Spleen (tissue), 7 donors: ENCODE measurements around the gene RAB1B.
A peak's percentile ranks its signal among the peaks of the same experiment; 100 is the strongest.

Source experiments
- POLR2A ChIP-seq, 3 donors: fragments of 450-650 bp; IDR thresholded peaks; one replicate each; pipeline ENCODE4 v1.5.1; 2017; ENCODE audit warnings: antibody characterized with exemption in 3 of 3, mild to moderate bottlenecking in 1 of 3
- TF ChIP-seq, protein P1 (sequence below), 11 experiments: fragments of 200-600 bp in 7 of 11; fragments of 450-650 bp in 4 of 11; sonication (generic) in 4 of 11; IDR thresholded peaks in 8 of 11; conservative IDR thresholded peaks in 3 of 11; 1 replicate in 7 of 11; 2 replicates in 4 of 11; pipeline versions ENCODE4 v1.4.0 to v1.8.0; 2016 to 2021; ENCODE audit warnings: antibody characterized with exemption in 11 of 11, inconsistent platforms in 4 of 11, mild to moderate bottlenecking in 1 of 11
- donor health status: DM: no; HTN: no; CAD: no; lungs with moderate emphysema.
- donor health status: DM: no; HTN: no; CAD: no.
- donor health status: DM: no; HTN: no; CAD: no.

GRCh38 chr11:66258473-66258893 lies 10.0 kb upstream of the RAB1B start:
- TF ChIP-seq, protein P1, sequence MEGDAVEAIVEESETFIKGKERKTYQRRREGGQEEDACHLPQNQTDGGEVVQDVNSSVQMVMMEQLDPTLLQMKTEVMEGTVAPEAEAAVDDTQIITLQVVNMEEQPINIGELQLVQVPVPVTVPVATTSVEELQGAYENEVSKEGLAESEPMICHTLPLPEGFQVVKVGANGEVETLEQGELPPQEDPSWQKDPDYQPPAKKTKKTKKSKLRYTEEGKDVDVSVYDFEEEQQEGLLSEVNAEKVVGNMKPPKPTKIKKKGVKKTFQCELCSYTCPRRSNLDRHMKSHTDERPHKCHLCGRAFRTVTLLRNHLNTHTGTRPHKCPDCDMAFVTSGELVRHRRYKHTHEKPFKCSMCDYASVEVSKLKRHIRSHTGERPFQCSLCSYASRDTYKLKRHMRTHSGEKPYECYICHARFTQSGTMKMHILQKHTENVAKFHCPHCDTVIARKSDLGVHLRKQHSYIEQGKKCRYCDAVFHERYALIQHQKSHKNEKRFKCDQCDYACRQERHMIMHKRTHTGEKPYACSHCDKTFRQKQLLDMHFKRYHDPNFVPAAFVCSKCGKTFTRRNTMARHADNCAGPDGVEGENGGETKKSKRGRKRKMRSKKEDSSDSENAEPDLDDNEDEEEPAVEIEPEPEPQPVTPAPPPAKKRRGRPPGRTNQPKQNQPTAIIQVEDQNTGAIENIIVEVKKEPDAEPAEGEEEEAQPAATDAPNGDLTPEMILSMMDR (IDR thresholded peaks at IDR 0.05 in 8 of 11, conservative IDR thresholded peaks at IDR 0.05 in 3 of 11): peak in 8 of 11 experiments; percentile 1 to 61 (median 38)
- peak in 1 of 3 donors; percentile 26 for TF ChIP-seq POLR2A (IDR thresholded peaks at IDR 0.05)
